Stomach (tissue), 9 donors: ENCODE data around the gene SDF2L1. TPM values are rescaled to one million over a fixed set of nuclear protein-coding genes. Genes with fewer than 3 reads are reported as not detected.

Source experiments
- DNase-seq, 2 donors: peaks; one replicate each; pipeline versions ENCODE4 v3.0.0 to v3.0.0-alpha.2; 2013 to 2019
- H3K27ac ChIP-seq, 5 donors: fragments of 200-600 bp in 4 of 5; sonication (generic) in 4 of 5; one replicate each; pipeline ENCODE4 v1.5.1; 2013 to 2019; ENCODE audit warnings: mild to moderate bottlenecking in 1 of 5, moderate library complexity in 1 of 5
- H3K27me3 ChIP-seq, 3 donors: fragments of 200-600 bp; sonication (generic); one replicate each; pipeline ENCODE4 v1.5.1; 2017 to 2019; ENCODE audit warnings: mixed run types in 1 of 3
- H3K36me3 ChIP-seq, 4 donors: fragments of 200-600 bp; sonication (generic); 1 replicate in 3 of 4; 2 replicates in 1 of 4; pipeline ENCODE4 v1.5.1; 2016 to 2019
- H3K4me1 ChIP-seq, 4 donors: fragments of 200-600 bp; sonication (generic); one replicate each; pipeline ENCODE4 v1.5.1; 2016 to 2019
- H3K4me3 ChIP-seq, 4 donors: fragments of 200-600 bp; sonication (generic) in 3 of 4; one replicate each; pipeline ENCODE4 v1.5.1; 2016 to 2019; ENCODE audit warnings: mild to moderate bottlenecking in 1 of 4
- H3K9me3 ChIP-seq, 4 donors: fragments of 200-600 bp; sonication (generic); one replicate each; pipeline ENCODE4 v1.5.1; 2016 to 2019
- EP300 ChIP-seq: sonication (generic); formaldehyde crosslinking; IDR thresholded peaks from one replicate; pipeline ENCODE4 v1.6.1; 2017; ENCODE audit warnings: antibody characterized with exemption
- POLR2A ChIP-seq, 4 donors: fragments of 450-650 bp; IDR thresholded peaks; one replicate each; pipeline ENCODE4 v1.6.1; 2016; ENCODE audit warnings: antibody characterized with exemption in 4 of 4, control low read depth in 2 of 4, mild to moderate bottlenecking in 1 of 4, moderate library complexity in 1 of 4
- POLR2AphosphoS5 ChIP-seq, 3 donors: sonication (generic); formaldehyde crosslinking; IDR thresholded peaks; one replicate each; pipeline ENCODE4 v1.6.1; 2016; ENCODE audit warnings: antibody characterized with exemption in 3 of 3
- WGBS, 5 donors: extraction: QIAGEN DNeasy Blood & Tissue Kit in 3 of 5; methylation state at CpG; one replicate each; pipeline versions ENCODE4 v1.1.5 to v1.1.7; 2013 to 2018; 5-methylcytosine and 5-hydroxymethylcytosine counted together
- intact Hi-C: fragments of 100-400 bp; cut with DNase I; formaldehyde crosslinking; loops from one replicate; pipeline ENCODE4 v1.15.1; 2023; ENCODE audit warnings: low total_unique reads
- polyA plus RNA-seq, 3 donors: library from polyadenylated mRNA; stranded (reverse); fragments of 200-250 nt; gene quantifications; one replicate each; pipeline ENCODE4 v1.2.3, GENCODE V29; 2013
- total RNA-seq, 5 donors: library from RNA; depleted of rRNA; stranded (reverse); fragments of >200 nt; gene quantifications; one replicate each; pipeline versions ENCODE4 v1.1.0 to v1.2.3, GENCODE V29; 2014 to 2016
- TF ChIP-seq, protein P1 (sequence below), 7 experiments: fragments of 450-650 bp in 4 of 7; fragments of 200-600 bp in 3 of 7; sonication (generic) in 3 of 7; IDR thresholded peaks; one replicate each; pipeline ENCODE4 v1.5.1; 2016 to 2019; ENCODE audit warnings: antibody characterized with exemption in 7 of 7, control low read depth in 2 of 7, mild to moderate bottlenecking in 1 of 7
- donor health status: healthy with polysubstance abuse.
- donor health status: Bipolar disorder and iron deficiency.
- donor health status: healthy.

The SDF2L1 gene
- total and polyA plus RNA-seq, 8 donors = 4.0 to 101 (median 36.4) TPM; not detected in 1

DNA sequence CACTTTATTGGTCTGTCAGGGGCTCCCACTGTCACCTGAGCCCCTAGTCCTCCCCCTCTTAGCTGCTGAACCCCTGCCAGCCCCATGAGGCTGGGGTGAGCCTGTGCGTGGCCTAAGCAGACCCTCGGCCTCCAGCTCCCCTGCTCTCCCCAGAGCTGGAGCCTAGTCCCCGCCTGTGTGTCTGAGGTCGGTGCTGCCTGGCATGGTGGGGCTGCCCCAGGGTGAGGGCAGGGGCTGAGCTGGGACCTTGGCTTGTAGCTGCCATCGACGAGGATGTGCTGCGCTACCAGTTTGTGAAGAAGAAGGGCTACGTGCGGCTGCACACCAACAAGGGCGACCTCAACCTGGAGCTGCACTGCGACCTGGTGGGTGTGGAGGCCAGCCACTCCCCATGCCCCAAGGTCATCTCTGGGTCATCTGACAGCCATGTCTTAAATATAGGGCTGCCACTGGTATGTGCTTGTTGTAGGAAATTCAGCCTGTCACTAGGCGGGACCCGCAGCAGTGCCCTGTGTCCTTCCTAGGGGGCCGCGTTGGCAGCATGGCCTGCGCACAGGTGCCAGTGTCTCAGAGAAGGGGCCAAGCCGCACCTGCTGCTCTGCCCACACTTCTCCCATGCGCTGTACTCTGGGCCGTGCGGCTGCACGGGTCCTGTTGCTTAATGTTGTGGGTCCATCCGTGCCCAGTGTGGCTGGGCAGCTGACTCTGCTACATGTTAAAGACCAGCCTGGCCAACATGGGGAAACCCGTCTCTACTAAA is 44.7 kb downstream of the SDF2L1 start:
- WGBS, 5 donors = 88 to 97% (median 93%) methylated on average over 8 to 23 of the region's 23 CpGs
- Histone ChIP-seq H3K4me1 (no peaks in the 10 kb centered on the region), H3K27me3 (no peaks in the 10 kb centered on the region), H3K4me3 (no peak overlapping the region), H3K36me3 (peaks cover 56 to 99% (median 97%) of the 10 kb centered on the region in 4 donors), H3K9me3 (no peaks in the 10 kb centered on the region), H3K27ac (no peak overlapping the region)
- TF ChIP-seq, protein P1, sequence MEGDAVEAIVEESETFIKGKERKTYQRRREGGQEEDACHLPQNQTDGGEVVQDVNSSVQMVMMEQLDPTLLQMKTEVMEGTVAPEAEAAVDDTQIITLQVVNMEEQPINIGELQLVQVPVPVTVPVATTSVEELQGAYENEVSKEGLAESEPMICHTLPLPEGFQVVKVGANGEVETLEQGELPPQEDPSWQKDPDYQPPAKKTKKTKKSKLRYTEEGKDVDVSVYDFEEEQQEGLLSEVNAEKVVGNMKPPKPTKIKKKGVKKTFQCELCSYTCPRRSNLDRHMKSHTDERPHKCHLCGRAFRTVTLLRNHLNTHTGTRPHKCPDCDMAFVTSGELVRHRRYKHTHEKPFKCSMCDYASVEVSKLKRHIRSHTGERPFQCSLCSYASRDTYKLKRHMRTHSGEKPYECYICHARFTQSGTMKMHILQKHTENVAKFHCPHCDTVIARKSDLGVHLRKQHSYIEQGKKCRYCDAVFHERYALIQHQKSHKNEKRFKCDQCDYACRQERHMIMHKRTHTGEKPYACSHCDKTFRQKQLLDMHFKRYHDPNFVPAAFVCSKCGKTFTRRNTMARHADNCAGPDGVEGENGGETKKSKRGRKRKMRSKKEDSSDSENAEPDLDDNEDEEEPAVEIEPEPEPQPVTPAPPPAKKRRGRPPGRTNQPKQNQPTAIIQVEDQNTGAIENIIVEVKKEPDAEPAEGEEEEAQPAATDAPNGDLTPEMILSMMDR (IDR thresholded peaks at IDR 0.05) = no peak
- TF ChIP-seq POLR2A (IDR thresholded peaks at IDR 0.05) (no peak), EP300 (no peak), POLR2AphosphoS5 (IDR thresholded peaks at IDR 0.05) (no peak)
- intact Hi-C loops = no loop called here
- no peak for DNase-seq

DNA sequence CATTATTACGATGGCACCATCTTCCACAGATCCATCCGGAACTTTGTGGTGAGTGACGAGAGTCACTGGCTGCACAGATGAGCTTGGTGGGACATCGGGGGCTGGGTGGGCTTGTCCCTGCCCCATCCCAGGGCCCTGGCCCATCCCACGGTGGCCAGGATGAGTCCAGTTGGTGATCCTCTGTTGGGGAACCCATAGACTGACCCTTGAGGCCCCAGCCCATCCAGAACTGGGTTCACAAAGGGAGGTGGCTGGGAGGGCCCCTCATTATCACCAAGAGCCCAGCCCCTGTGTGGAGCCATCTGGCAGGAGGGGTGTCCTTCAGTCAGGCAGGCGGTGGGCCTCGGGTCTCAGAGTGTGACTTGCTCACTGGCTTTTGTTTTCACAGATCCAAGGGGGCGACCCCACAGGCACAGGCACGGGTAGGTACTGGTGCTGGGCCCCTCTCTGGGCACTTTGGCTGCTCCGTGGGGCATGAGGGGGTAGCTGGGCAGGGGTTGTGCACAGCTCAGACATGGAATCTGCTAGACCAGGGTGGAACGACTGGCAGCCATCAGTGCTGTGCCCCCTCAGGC is 45.7 kb downstream of the SDF2L1 start:
- WGBS, 5 donors = 90 to 96% (median 94%) methylated on average over 10 to 11 of the region's 11 CpGs
- Histone ChIP-seq H3K27me3 (no peaks in the 10 kb centered on the region), H3K4me1 (no peaks in the 10 kb centered on the region), H3K4me3 (no peak overlapping the region), H3K27ac (no peak overlapping the region), H3K36me3 (peaks cover 49 to 98% (median 97%) of the 10 kb centered on the region in 4 donors), H3K9me3 (no peaks in the 10 kb centered on the region)
- intact Hi-C loops = no loop called here
- no peak for DNase-seq
- TF ChIP-seq, protein P1 (IDR thresholded peaks at IDR 0.05) = no peak
- no peak for TF ChIP-seq POLR2AphosphoS5 (IDR thresholded peaks at IDR 0.05)
- TF ChIP-seq EP300 = no peak

DNA sequence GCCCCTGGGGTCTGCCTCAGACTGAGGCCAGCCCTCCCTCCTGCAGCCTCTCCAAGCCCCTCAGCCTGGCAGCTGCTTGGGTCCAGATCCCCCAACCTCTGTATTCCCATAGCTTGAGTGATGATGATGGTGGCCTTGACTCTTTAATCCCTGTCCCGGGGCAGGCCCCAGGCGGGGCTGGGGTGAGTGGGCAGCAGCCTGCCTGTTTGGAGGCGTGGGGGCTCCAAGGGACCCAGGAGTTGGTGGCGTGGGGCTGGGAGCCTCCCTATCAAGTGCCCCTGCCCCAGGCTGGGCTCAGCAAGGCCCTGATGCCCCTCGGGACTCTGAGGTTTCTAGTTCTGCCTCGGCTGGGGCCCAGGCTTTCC is 46.2 kb downstream of the SDF2L1 start:
- peaks cover 44 to 98% (median 97%) of the 10 kb centered on the region in 4 donors for H3K36me3 ChIP-seq
- intact Hi-C loops = no loop called here
- no peaks in the 10 kb centered on the region for H3K9me3 ChIP-seq
- H3K4me1 ChIP-seq = no peaks in the 10 kb centered on the region
- no peak overlapping the region for H3K4me3 ChIP-seq
- TF ChIP-seq, protein P1 (IDR thresholded peaks at IDR 0.05) = no peak
- H3K27ac ChIP-seq = no peak overlapping the region
- no peak for DNase-seq
- WGBS, 5 donors = 92 to 97% (median 93%) methylated on average over 4 to 6 of the region's 6 CpGs
- no peaks in the 10 kb centered on the region for H3K27me3 ChIP-seq

DNA sequence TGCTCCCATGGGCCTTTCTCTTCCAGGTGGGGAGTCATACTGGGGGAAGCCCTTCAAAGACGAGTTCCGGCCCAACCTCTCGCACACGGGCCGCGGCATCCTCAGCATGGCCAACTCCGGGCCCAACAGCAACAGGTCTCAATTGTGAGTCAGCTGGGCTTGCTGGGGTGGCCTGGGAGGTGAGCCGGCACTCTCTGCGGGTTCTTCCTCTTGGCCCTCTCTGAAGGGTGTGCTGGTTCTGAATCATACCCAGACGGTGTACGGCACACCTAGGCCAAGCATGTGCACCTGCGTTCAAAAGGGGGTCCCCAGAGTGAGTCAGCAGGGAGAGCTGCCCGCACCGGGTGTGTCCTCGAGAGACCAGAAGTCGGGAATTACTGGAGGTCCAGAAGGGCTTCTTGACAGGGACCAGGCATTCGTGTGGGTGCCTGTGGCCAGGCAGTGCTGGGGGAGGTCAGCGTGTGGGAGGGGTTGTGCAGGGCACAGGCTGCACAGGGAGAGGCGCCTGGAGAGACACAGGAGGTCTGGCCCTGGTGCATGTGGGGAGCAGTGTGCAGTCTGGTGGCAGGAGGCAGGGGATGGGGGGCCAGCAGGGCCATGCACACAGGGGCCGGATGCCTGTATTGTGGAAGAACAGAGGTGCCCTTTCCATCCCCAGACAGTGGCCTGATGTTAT is 46.7 kb downstream of the SDF2L1 start:
- no peak overlapping the region for H3K27ac ChIP-seq
- no peak for TF ChIP-seq POLR2AphosphoS5 (IDR thresholded peaks at IDR 0.05)
- TF ChIP-seq, protein P1 (IDR thresholded peaks at IDR 0.05) = no peak
- intact Hi-C loops = no loop called here
- H3K27me3 ChIP-seq = no peaks in the 10 kb centered on the region
- no peaks in the 10 kb centered on the region for H3K4me1 ChIP-seq
- peaks cover 46 to 98% (median 97%) of the 10 kb centered on the region in 4 donors for H3K36me3 ChIP-seq
- DNase-seq = no peak
- WGBS, 5 donors = 82 to 95% (median 92%) methylated on average over 18 to 20 of the region's 20 CpGs
- no peak overlapping the region for H3K4me3 ChIP-seq
- no peaks in the 10 kb centered on the region for H3K9me3 ChIP-seq
